SU-DHL-6 (cell line): ENCODE data around the gene ROGDI.

Experiments
- EZH2phosphoT487 ChIP-seq: fragments of 200-600 bp; sonication (generic), shearing (Covaris generic); conservative IDR thresholded peaks from 2 replicates; pipeline ENCODE4 v1.6.1; 2018; ENCODE audit warnings: mild to moderate bottlenecking, antibody characterized with exemption, low read length, moderate library complexity, mixed read lengths
- TF ChIP-seq, protein P1 (sequence below): fragments of 200-600 bp; sonication (generic); IDR thresholded peaks from one replicate; pipeline ENCODE4 v1.5.1; 2017; ENCODE audit warnings: antibody characterized with exemption, mild to moderate bottlenecking, low read length, moderate library complexity; ENCODE audit not compliant: insufficient read depth, poor library complexity, severe bottlenecking

DNA sequence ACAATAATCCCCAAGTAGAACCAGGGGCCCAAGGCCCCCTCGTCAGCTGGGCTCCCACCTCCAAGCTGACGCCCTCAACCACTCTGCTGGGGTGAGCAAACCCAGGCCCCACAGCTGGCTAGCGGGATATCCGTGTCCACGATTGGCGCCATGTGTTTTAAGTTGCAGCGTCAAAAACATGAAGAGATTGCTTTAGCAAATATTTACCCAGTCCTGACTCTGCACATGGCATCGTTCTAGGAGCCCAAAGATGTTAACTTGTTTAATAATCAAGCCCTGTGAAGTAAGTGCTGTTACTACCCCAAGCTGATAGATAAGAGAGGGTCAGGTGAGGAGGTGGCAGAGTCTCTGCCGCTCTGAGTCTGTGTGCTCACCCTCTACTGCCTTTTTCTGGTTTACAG is 13.9 kb downstream of the ROGDI start:
- TF ChIP-seq, protein P1, sequence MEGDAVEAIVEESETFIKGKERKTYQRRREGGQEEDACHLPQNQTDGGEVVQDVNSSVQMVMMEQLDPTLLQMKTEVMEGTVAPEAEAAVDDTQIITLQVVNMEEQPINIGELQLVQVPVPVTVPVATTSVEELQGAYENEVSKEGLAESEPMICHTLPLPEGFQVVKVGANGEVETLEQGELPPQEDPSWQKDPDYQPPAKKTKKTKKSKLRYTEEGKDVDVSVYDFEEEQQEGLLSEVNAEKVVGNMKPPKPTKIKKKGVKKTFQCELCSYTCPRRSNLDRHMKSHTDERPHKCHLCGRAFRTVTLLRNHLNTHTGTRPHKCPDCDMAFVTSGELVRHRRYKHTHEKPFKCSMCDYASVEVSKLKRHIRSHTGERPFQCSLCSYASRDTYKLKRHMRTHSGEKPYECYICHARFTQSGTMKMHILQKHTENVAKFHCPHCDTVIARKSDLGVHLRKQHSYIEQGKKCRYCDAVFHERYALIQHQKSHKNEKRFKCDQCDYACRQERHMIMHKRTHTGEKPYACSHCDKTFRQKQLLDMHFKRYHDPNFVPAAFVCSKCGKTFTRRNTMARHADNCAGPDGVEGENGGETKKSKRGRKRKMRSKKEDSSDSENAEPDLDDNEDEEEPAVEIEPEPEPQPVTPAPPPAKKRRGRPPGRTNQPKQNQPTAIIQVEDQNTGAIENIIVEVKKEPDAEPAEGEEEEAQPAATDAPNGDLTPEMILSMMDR, result no peak
- TF ChIP-seq EZH2phosphoT487, result no peak
